Measurements from ENCODE around the gene PRKAA1.
"Not testable (repeated sequence)": the region's sequence is repeated elsewhere in the genome, so short reads cannot be mapped to it uniquely, and the experiment has no call there.

The PRKAA1 gene

DNA sequence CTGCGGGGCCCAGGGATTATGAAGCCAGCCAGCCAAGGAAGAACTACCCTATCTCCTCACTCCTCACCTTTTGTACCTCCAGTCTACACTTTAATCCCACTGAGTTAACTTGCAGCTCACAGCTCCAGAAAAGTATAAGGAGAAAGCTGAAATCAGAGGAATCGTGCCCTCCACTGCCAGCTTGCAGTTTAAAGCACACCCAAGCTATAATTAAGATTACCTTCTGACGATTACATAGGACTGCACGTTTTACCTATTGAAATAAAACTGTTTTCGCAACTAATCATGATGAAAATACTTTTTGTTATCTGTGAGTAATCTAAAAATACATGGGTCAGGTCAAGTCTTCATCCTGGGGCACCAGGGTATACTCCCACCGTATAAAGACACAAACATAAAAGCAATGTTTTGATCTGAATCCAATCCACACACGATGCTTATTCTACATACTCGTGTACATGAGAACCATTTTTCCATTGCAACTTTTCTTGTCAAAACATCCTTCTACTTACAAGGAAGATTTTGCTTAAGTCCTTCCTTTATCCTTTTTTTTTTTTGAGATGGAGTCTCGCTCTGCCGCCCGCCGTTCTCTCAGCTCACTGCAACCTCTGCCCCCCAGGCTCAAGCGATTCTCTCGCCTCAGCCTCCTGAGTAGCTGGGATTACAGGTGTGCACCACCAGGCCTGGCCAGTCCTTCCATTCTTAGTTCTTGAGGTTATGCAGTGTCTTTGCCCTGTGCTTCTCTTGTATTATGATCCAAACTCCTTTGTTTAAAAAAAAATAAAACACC is 29.2 kb upstream of the PRKAA1 start:
- Histone ChIP-seq H3K4me1 (no peaks in the 10 kb centered on the region; the same call in 1 of the 2 replicates), H3K4me3 (ENCODE audit: low read depth, low read length) (no peak overlapping the region), H3K27me3 (no peaks in the 10 kb centered on the region), H3K9me3 (no peaks in the 10 kb centered on the region), H3K36me3 (peaks cover 83% of the 10 kb centered on the region)
- DNase-seq, result no peak
- TF ChIP-seq, protein P1, sequence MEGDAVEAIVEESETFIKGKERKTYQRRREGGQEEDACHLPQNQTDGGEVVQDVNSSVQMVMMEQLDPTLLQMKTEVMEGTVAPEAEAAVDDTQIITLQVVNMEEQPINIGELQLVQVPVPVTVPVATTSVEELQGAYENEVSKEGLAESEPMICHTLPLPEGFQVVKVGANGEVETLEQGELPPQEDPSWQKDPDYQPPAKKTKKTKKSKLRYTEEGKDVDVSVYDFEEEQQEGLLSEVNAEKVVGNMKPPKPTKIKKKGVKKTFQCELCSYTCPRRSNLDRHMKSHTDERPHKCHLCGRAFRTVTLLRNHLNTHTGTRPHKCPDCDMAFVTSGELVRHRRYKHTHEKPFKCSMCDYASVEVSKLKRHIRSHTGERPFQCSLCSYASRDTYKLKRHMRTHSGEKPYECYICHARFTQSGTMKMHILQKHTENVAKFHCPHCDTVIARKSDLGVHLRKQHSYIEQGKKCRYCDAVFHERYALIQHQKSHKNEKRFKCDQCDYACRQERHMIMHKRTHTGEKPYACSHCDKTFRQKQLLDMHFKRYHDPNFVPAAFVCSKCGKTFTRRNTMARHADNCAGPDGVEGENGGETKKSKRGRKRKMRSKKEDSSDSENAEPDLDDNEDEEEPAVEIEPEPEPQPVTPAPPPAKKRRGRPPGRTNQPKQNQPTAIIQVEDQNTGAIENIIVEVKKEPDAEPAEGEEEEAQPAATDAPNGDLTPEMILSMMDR (IDR thresholded peaks at IDR 0.05; ENCODE audit: low read depth, low read length), result no peak

DNA sequence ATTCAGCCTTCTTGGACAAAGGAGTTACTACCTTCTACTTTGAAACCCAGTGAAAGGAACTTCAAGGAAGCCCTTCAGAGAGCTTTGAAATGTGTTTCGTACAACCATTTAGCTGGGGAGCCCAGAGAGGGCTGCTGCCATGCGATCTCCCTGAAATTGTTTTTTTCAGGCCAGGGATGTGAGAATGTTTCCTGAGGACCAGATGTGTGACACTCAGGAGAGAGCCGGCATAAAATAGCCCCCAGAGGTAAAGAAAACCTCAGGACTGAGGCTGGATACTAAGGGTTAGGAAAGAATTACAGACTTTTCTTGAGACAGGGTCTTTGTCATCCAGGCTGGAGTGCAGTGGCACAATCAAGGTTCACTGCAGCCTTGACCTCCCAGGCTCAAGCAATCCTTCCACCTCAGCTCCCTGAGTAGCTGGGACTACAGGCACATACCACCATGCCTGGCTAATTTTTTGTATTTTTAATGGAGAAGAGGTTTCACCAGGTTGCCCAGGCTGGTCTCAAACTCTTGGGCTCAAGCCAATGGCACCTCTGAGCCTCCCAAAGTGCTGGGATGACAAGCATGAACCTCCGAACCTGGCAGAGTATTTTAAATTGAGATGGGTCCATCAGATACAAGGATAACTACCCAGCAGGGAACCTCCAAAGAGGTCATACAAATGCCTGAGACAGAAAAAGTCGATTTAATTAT is 28.5 kb upstream of the PRKAA1 start:
- no peak for DNase-seq
- TF ChIP-seq, protein P1 (IDR thresholded peaks at IDR 0.05; ENCODE audit: low read depth, low read length), result no peak
- Histone ChIP-seq H3K9me3 (no peaks in the 10 kb centered on the region), H3K27me3 (no peaks in the 10 kb centered on the region), H3K4me1 (no peaks in the 10 kb centered on the region; the same call in 1 of the 2 replicates), H3K4me3 (ENCODE audit: low read depth, low read length) (no peak overlapping the region), H3K36me3 (peaks cover 75% of the 10 kb centered on the region)

DNA sequence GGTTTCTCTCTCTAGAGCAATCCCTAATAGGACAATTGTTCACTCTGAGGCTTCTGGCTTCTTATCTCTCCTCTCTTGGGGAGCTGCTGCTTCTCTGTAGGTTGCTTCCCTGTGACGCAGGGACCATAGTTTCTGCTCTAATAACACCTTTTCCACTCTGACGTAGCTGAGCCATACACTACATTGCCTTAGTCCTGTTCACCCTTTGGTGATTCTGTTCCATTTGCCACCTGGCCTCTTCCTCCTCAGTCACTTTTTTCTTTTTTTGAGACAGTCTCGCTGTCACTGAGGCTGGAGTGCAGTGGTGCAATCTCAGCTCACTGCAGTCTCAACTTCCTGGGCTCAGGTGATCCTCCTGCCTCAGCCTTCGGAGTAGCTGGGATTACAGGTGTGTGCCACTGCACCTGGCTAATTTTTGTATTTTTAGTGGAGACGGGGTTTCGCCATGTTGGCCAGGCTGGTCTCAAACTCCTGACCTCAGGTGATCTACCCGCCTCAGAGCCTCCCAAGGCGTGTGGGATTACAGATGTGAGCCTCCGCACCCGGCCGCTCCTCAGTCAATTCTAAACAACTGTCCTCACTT is 27.4 kb upstream of the PRKAA1 start:
- H3K9me3 ChIP-seq; H3K4me1 ChIP-seq; H3K4me3 ChIP-seq (ENCODE audit: low read depth, low read length); H3K27me3 ChIP-seq: not testable (repeated sequence)
- DNase-seq, result peak; percentile 24
- peaks cover 65% of the 10 kb centered on the region for H3K36me3 ChIP-seq

DNA sequence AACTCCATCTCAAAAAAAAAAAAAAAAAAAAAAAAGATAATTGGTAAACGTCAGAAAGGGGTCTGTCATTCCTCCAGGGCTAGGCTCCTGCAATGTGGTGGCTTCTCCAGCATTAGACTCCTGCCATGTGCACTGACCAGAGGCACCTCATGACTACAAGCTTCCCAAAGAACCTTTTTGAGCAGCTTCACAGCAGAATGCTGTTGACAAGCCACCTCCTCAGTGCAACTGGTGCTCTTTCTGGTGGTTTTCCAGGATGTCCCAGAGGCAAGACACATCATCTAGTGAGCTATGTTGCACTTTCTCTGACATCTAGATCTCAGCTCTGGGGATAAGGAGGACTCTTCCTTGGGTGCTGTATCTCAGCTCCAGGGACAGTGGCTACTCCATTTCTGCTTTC is 25.3 kb upstream of the PRKAA1 start:
- Histone ChIP-seq H3K4me3 (ENCODE audit: low read depth, low read length) (no peak overlapping the region), H3K36me3 (peaks cover 44% of the 10 kb centered on the region), H3K27me3 (no peaks in the 10 kb centered on the region), H3K9me3 (no peaks in the 10 kb centered on the region), H3K4me1 (no peaks in the 10 kb centered on the region; the same call in 1 of the 2 replicates)
- TF ChIP-seq, protein P1 (IDR thresholded peaks at IDR 0.05; ENCODE audit: low read depth, low read length), result no peak
- no peak for DNase-seq

DNA sequence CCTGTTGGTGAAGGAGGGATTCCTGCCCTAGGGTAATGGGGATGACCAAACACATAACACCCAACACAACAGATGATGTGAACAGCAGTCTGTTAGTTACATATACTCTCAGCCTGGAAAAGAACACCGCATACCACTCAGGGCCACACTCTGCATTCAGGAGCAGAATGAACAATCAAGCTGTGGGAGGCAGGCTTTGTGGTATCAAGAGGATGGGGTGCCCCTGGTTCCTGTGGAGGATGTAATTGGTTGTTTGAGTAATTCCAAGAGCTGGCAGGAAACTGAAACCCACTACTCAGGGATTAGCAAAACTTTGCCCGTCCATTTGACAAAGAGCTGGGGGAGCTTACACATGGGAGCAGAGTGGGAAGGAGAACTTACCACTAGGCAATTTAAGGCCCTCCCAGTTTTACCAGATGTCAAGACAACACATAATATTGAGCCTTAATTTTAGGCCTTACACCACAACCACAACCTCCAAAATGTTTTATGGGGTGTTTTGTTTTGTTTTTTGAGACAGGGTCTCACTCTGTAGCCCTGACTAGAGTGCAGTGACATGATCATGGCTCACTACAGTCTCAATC is 15.6 kb upstream of the PRKAA1 start:
- H3K9me3 ChIP-seq, result no peaks in the 10 kb centered on the region
- TF ChIP-seq, protein P1 (IDR thresholded peaks at IDR 0.05; ENCODE audit: low read depth, low read length), result no peak
- no peak for DNase-seq

DNA sequence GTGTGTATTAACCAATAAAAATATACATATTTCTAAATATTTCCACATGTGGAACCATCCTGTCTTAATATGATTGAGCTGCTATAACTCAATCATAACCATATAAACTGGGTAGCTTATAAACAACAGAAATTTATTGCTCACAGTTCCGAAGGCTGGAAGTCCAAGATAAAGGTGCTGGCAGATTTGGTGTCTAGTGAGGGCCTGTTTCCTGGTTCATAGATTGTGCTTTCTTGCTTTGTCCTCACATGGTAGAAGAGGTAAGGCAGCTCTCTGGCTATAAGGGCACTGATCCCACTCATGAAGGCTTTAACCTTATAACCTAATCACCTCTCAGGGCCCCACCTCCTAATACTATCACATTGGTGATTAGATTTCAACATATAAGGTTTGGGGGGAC is 14.0 kb upstream of the PRKAA1 start:
- Histone ChIP-seq H3K9me3 (no peaks in the 10 kb centered on the region), H3K4me1 (no peaks in the 10 kb centered on the region), H3K4me3 (ENCODE audit: low read depth, low read length) (no peak overlapping the region), H3K36me3 (no peaks in the 10 kb centered on the region), H3K27me3 (no peaks in the 10 kb centered on the region)
- TF ChIP-seq, protein P1 (IDR thresholded peaks at IDR 0.05; ENCODE audit: low read depth, low read length), result no peak
- no peak for DNase-seq

More for the DNA sequence above, 15.6 kb upstream of the PRKAA1 start:
- H3K4me1 ChIP-seq, result no peaks in the 10 kb centered on the region
- no peaks in the 10 kb centered on the region for H3K36me3 ChIP-seq
- H3K27me3 ChIP-seq, result no peaks in the 10 kb centered on the region
- H3K4me3 ChIP-seq (ENCODE audit: low read depth, low read length), result no peak overlapping the region

All from BE2C (cell line).